GM12878 (cell line): ENCODE measurements around the gene GRK2. TPM values are rescaled to one million over a fixed set of nuclear protein-coding genes. Genes with fewer than 3 reads are reported as not detected.

ENCODE experiments used
- BACH1 ChIP-seq: fragments of 450-650 bp; IDR thresholded peaks from 2 replicates; pipeline ENCODE4 v1.6.1; 2017; ENCODE audit warnings: mild to moderate bottlenecking, borderline replicate concordance
- CREB1 ChIP-seq: IDR thresholded peaks from 2 replicates; pipeline ENCODE4 v1.6.1; 2012; ENCODE audit warnings: low read depth, mild to moderate bottlenecking, inconsistent platforms
- LARP7 ChIP-seq: fragments of 450-650 bp; IDR thresholded peaks from 2 replicates; pipeline ENCODE4 v1.6.1; 2017; ENCODE audit warnings: mild to moderate bottlenecking
- MTA3 ChIP-seq: IDR thresholded peaks from 2 replicates; pipeline ENCODE4 v1.6.1; 2012; ENCODE audit warnings: low read length, inconsistent platforms, borderline replicate concordance
- NBN ChIP-seq: fragments of 450-650 bp; IDR thresholded peaks from 2 replicates; pipeline ENCODE4 v1.6.1; 2016
- PML ChIP-seq: IDR thresholded peaks from 2 replicates; pipeline ENCODE4 v1.6.1; 2012; ENCODE audit warnings: low read length, inconsistent platforms
- POLR2AphosphoS5 ChIP-seq: IDR thresholded peaks from 2 replicates; pipeline ENCODE4 v1.6.1; 2011; ENCODE audit warnings: mild to moderate bottlenecking, low read length, inconsistent platforms
- RB1 ChIP-seq: fragments of 450-650 bp; formaldehyde crosslinking; IDR thresholded peaks from 2 replicates; pipeline ENCODE4 v1.6.1; 2017; ENCODE audit warnings: mild to moderate bottlenecking, borderline replicate concordance
- RCOR1 ChIP-seq: conservative IDR thresholded peaks from 2 replicates; pipeline ENCODE4 v1.6.1; 2012; ENCODE audit warnings: low read depth, low read length, improper control_type of control experiment
- SMAD1 ChIP-seq: fragments of 450-650 bp; IDR thresholded peaks from 2 replicates; pipeline ENCODE4 v1.6.1; 2018; ENCODE audit warnings: mild to moderate bottlenecking, low read depth; ENCODE audit not compliant: partially characterized antibody
- WRNIP1 ChIP-seq: IDR thresholded peaks from 2 replicates; pipeline ENCODE4 v1.6.1; 2011; ENCODE audit warnings: low read depth, low read length, improper control_type of control experiment, borderline replicate concordance
- YBX1 ChIP-seq: fragments of 450-650 bp; IDR thresholded peaks from 2 replicates; pipeline ENCODE4 v1.6.1; 2016; ENCODE audit warnings: antibody characterized with exemption
- ZBTB11 ChIP-seq: fragments of 450-650 bp; formaldehyde crosslinking; IDR thresholded peaks from 2 replicates; pipeline ENCODE4 v1.5.0; 2022; ENCODE audit warnings: mild to moderate bottlenecking, missing genetic modification characterization
- ZBTB40 ChIP-seq: fragments of 450-650 bp; IDR thresholded peaks from 2 replicates; pipeline ENCODE4 v1.6.1; 2016; ENCODE audit warnings: mild to moderate bottlenecking, moderate library complexity, borderline replicate concordance
- polyA plus RNA-seq, 11 experiments: library from polyadenylated mRNA; depleted of rRNA in 4 of 11; unstranded in 6 of 11; stranded (reverse) in 5 of 11; fragments of >200 nt; fragmentation: Nextera tagmentation in 4 of 11; fragmentation: Illumina TruSeq in 1 of 11; extraction: Ambion mirVana in 4 of 11; extraction: Trizol in 1 of 11; gene quantifications; 1 replicate in 1 of 11; 2 replicates in 10 of 11; pipeline versions ENCODE4 v1.2.1 to v1.2.3, GENCODE V29; 2011 to 2016; ENCODE audit warnings: inconsistent platforms in 2 of 11, missing spikeins in 2 of 11, low read depth in 1 of 11
- total RNA-seq, 4 experiments: library from RNA; depleted of rRNA in 3 of 4; stranded (reverse); fragments of >200 nt in 3 of 4; fragmentation: Illumina TruSeq in 1 of 4; extraction: Trizol in 1 of 4; gene quantifications; 2 replicates each; pipeline versions ENCODE4 v1.2.1 to v1.2.3, GENCODE V29; 2013 to 2021
- TF ChIP-seq, protein P1 (sequence below): fragments of 450-650 bp; IDR thresholded peaks from 2 replicates; pipeline ENCODE4 v1.6.1; 2017; ENCODE audit warnings: mild to moderate bottlenecking, moderate library complexity
- TF ChIP-seq, protein P2 (sequence below): IDR thresholded peaks from 2 replicates; pipeline ENCODE4 v1.6.1; 2012; ENCODE audit warnings: low read length, inconsistent platforms

GRK2 gene
- total and polyA plus RNA-seq, 10 of the 15 experiments (the other 5 are each of a cell fraction or from before 2014, with no cell fraction given), result 1.0 to 160 (median 66.1) TPM

DNA sequence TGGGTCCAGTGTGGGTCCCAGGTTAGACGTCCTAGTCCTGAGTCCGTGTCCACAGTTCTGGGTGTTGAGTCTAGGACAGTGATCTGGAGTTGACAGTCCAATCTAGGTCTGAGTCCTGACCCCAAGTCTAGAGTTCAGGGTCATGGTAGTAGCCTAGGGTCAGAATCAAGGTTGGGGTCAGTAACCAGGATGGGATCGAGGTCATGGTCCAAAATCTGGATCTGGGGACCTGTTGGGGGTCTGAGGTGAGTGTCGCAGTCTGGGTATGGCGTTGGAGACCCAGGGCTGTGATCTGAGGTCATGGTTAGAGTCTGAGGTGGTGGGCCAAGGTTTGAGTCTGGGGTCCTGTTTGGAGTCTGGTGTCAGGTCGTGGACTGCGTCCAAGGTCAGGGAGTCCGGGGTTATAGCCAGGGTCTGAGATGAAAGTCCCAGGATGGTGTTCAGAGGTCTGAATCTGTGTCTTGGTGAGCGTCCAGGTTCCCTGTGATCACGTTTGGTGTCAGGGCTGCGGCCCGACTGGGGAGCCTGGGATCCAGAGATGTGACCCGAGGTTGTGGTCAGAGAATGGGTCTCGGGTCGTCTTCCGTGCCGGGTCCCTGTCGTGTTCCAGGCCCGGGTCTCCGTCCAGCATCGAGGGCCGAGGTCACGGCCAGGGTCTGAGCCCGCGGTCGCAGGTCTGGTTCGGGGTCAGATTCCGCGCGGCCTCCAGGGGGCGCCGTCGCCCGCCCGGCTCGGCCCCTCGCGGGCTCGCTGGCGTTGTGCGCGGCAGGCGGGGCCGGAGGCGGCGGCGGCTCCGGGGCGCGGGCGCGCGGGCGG, 432 bp upstream of the GRK2 start (continued):
- TF ChIP-seq RB1, result peak; percentile 51; the same call in 1 of the 2 replicates
- TF ChIP-seq WRNIP1, result no peak
- TF ChIP-seq YBX1, result no peak
- TF ChIP-seq ZBTB11 (CRISPR knock-in tag), result no peak
- no peak for TF ChIP-seq SMAD1
- TF ChIP-seq RCOR1, result no peak
- TF ChIP-seq MTA3, result no peak
- TF ChIP-seq, protein P1, sequence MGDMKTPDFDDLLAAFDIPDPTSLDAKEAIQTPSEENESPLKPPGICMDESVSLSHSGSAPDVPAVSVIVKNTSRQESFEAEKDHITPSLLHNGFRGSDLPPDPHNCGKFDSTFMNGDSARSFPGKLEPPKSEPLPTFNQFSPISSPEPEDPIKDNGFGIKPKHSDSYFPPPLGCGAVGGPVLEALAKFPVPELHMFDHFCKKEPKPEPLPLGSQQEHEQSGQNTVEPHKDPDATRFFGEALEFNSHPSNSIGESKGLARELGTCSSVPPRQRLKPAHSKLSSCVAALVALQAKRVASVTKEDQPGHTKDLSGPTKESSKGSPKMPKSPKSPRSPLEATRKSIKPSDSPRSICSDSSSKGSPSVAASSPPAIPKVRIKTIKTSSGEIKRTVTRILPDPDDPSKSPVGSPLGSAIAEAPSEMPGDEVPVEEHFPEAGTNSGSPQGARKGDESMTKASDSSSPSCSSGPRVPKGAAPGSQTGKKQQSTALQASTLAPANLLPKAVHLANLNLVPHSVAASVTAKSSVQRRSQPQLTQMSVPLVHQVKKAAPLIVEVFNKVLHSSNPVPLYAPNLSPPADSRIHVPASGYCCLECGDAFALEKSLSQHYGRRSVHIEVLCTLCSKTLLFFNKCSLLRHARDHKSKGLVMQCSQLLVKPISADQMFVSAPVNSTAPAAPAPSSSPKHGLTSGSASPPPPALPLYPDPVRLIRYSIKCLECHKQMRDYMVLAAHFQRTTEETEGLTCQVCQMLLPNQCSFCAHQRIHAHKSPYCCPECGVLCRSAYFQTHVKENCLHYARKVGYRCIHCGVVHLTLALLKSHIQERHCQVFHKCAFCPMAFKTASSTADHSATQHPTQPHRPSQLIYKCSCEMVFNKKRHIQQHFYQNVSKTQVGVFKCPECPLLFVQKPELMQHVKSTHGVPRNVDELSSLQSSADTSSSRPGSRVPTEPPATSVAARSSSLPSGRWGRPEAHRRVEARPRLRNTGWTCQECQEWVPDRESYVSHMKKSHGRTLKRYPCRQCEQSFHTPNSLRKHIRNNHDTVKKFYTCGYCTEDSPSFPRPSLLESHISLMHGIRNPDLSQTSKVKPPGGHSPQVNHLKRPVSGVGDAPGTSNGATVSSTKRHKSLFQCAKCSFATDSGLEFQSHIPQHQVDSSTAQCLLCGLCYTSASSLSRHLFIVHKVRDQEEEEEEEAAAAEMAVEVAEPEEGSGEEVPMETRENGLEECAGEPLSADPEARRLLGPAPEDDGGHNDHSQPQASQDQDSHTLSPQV, result 0 out of 2 replicates have a peak, but pooled peaks have one; percentile 39
- TF ChIP-seq NBN, result peak; percentile 46; the same call in 1 of the 2 replicates
- peak; percentile 22; the same call in 1 of the 2 replicates for TF ChIP-seq BACH1
- peak; percentile 63 for TF ChIP-seq LARP7
- TF ChIP-seq POLR2AphosphoS5, result no peak
- TF ChIP-seq, protein P2, sequence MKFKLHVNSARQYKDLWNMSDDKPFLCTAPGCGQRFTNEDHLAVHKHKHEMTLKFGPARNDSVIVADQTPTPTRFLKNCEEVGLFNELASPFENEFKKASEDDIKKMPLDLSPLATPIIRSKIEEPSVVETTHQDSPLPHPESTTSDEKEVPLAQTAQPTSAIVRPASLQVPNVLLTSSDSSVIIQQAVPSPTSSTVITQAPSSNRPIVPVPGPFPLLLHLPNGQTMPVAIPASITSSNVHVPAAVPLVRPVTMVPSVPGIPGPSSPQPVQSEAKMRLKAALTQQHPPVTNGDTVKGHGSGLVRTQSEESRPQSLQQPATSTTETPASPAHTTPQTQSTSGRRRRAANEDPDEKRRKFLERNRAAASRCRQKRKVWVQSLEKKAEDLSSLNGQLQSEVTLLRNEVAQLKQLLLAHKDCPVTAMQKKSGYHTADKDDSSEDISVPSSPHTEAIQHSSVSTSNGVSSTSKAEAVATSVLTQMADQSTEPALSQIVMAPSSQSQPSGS, result no peak
- TF ChIP-seq CREB1, result no peak
- no peak for TF ChIP-seq ZBTB40
- no peak for TF ChIP-seq PML
